Hematopoietic multipotent progenitor cell (in vitro differentiated cells): ENCODE data around the gene WDR41. TPM values are rescaled to one million over a fixed set of nuclear protein-coding genes. Genes with fewer than 3 reads are reported as not detected.
A peak's percentile ranks its signal among the peaks of the same experiment; 100 is the strongest.
"Not testable (repeated sequence)": the region's sequence is repeated elsewhere in the genome, so short reads cannot be mapped to it uniquely, and the experiment has no call there.

ENCODE experiments used
- DNase-seq, 3 donors: peaks; one replicate each; pipeline ENCODE4 v3.0.0-alpha.2; 2011 to 2015; ENCODE audit warnings: low read depth in 2 of 3, low spot score in 2 of 3
- total RNA-seq: library from RNA; depleted of rRNA; stranded (reverse); fragments of >200 nt; gene quantifications from one replicate; pipeline ENCODE4 v1.2.3, GENCODE V29; 2012

Gene WDR41, protein sequence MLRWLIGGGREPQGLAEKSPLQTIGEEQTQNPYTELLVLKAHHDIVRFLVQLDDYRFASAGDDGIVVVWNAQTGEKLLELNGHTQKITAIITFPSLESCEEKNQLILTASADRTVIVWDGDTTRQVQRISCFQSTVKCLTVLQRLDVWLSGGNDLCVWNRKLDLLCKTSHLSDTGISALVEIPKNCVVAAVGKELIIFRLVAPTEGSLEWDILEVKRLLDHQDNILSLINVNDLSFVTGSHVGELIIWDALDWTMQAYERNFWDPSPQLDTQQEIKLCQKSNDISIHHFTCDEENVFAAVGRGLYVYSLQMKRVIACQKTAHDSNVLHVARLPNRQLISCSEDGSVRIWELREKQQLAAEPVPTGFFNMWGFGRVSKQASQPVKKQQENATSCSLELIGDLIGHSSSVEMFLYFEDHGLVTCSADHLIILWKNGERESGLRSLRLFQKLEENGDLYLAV
- 33.1 TPM for total RNA-seq

- peak; percentile 72 to 95 (median 93) for DNase-seq
Observed at GRCh38 chr5:77491783-77492652, at the start of gene WDR41. Gene WDR41 (minus strand): TSS chr5:77492316. CDS start chr5:77492220, 96 bp downstream.

GRCh38 chr5:77531297-77531696 is 39.2 kb upstream of the WDR41 start:
- no peak for DNase-seq

DNA sequence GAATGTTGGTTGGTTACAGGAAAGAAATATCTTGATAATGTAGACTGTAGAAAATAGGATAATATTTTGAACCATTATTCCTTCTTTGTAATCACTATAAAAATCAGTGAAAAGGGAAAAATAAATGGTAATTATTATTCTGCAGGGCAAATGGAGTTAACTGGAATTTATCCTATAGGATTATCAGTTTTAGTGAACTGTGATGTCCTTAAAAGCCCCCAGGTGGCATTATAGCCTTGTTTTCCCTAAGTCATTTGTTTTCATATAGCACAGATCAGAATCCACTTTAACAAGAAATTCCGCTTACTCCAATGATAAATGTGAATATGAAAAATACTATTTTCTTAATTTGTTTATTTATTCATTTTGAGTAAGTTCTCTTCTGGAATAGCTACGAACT is 26.2 kb upstream of the WDR41 start:
- DNase-seq = peak in 1 of 3 donors; percentile 3

GRCh38 chr5:77514457-77514856 is 22.3 kb upstream of the WDR41 start:
- no peak for DNase-seq

GRCh38 chr5:77513321-77513720 is 21.2 kb upstream of the WDR41 start:
- DNase-seq = no peak

- not testable (repeated sequence) for DNase-seq
Observed at GRCh38 chr5:77501132-77501531, 9.0 kb upstream of the WDR41 start.

DNA sequence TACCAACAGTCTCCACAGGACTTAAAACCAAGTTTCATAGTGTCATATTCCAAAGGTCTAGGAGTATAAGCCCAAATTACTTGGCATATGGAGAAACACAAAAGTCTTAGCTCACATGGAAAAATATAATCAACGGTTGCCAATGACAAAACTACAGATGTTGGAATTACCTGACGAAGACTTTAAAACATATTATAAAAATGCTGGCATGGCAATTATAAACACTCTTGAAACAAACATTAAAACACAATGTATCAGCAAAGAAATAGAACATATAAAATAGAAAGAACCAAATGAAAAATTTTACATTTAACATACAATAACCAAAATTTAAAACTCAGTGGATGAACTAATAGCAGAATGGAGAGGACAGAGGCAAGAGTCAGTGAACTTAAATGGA is 7.9 kb upstream of the WDR41 start:
- DNase-seq = no peak

- no peak for DNase-seq
Observed at GRCh38 chr5:77499441-77499840, 7.3 kb upstream of the WDR41 start.

DNA sequence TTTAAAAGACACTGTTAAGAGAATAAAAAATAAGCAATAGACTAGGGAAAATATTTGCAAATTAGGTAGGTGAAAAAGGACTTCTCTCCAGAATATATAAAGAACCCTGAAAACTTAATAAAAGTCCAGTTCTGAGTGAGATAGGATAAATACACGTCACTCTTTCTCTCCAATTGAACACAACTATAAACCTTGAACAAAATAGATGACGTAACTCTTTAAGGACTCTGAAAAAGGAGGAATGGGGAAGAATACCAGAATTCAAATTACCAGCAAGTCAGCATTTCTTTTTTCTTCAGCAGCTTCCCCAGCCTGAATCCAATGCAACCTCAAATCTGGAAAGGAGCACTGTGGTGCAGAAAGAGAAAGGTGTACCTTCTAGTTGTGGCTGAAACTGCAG is 6.8 kb upstream of the WDR41 start:
- no peak for DNase-seq

DNA sequence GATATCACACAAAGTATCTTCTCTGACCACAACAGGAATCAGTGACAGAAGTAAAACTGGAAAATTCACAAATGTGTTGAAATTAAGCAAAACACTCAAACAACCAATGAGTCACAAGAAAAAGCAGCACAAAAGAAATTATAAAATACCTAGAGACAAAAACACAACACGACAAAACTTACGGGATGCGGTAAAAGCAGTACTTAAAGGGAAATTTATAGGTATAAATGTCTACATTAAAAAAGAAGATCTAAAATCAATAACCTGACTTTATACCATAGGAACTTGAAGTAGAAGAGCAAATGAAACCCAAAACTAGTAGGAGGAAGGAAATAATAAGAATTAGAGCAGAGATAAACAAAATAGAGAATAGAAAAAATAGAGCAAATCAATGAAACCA is 2.8 kb upstream of the WDR41 start:
- no peak for DNase-seq

- DNase-seq = no peak
Observed at GRCh38 chr5:77492653-77493000, 511 bp upstream of the WDR41 start.

DNA sequence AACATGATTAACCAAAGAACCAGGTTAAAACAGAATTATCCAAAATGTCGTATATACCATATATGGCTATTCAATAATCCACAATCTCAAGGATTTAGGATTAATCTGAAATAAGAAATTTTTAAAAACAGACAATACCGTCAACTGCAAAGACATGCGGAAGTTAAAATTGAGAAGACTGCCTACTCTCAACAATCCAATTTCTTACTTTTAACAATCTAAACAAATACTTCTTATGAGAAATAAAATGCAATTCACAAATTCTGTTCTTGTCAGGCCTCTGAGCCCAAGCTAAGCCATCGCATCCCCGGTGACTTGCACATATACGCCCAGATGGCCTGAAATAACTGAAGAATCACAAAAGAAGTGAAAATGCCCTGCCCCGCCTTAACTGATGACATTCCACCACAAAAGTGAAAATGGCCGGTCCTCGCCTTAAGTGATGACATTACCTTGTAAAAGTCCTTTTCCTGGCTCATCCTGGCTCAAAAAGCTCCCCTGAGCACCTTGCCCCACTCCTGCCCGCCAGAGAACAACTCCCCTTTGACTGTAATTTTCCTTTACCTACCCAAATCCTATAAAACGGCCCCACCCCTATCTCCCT is 1.3 kb downstream of the WDR41 start:
- DNase-seq = peak in 2 of 3 donors; percentile 12 to 46

GRCh38 chr5:77486344-77486962 is 5.7 kb downstream of the WDR41 start:
- DNase-seq = no peak

DNA sequence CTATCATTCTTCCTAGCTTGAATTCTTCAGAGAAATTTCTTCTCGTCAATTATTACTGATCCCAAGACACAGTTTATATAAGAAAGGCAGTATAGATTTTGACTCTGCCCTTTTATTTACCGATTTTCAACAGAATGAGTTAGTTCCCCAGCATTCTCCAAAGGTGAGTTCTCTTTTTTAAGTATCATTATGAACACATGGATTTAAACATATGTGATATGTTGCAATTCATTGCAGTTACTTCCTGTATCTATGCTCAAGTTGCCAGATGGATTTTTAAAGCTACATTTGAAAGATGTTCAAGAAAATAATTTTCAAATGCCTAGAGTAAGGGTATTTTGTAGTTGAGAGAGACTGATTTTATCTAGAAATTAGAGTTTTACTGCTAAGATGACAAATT is 8.4 kb downstream of the WDR41 start:
- peak in 1 of 3 donors; percentile 4 for DNase-seq

DNA sequence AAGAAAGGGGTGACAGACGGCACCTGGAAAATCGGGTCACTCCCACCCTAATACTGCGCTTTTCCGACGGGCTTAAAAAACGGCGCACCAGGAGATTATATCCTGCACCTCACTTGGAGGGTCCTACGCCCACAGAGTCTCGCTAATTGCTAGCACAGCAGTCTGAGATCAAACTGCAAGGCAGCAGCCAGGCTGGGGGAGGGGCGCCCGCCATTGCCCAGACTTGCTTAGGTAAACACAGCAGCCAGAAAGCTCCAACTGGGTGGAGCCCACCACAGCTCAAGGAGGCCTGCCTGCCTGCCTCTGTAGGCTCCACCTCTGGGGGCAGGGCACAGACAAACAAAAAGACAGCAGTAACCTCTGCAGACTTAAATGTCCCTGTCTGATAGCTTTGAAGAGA is 17.1 kb downstream of the WDR41 start:
- DNase-seq = not testable (repeated sequence)

DNA sequence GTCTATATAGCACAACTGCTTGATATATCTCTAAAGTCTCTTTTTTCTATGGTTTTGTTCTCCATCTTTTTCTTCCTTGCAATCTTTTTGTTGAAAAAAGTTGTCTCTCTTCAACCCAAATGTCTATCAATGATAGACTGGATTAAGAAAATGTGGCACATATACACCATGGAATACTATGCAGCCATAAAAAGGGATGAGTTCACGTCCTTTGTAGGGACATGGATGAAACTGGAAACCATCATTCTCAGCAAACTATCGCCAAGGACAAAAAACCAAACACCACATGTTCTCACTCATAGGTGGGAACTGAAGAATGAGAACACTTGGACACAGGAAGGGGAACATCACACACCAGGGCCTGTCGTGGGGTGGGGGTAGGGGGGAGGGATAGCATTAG is 23.2 kb downstream of the WDR41 start:
- DNase-seq = not testable (repeated sequence)

DNA sequence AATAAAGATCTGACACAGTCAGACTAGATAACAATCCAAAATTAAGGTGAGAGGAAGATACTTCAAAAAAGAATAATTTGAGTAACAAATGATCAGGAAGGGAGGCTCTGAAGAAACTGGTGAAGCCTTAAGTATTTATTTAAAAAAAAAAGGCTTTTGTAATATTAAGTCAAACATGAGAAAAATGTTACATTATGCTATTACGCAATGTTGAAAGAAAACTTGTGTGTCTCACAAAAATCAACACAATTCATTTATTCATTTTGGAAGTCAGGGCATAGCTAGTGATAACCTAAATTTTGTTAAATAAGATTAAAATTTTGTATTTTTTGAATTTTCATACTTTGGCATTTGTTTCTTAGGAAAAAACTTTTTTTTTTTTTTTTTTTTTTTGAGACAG is 28.2 kb downstream of the WDR41 start:
- DNase-seq = no peak

GRCh38 chr5:77461287-77461686 is 30.8 kb downstream of the WDR41 start:
- DNase-seq = no peak

GRCh38 chr5:77454123-77454522 is 38.0 kb downstream of the WDR41 start:
- DNase-seq = no peak

GRCh38 chr5:77452351-77452750 is 39.8 kb downstream of the WDR41 start:
- no peak for DNase-seq

- no peak for DNase-seq
Observed at GRCh38 chr5:77449981-77450380, 42.1 kb downstream of the WDR41 start.
